ENCODE results near the gene MED17.
"Not testable (repeated sequence)": the region's sequence is repeated elsewhere in the genome, so short reads cannot be mapped to it uniquely, and the experiment has no call there.

Gene MED17

GRCh38 chr11:93784145-93784934 lies at the start of gene MED17:
Gene MED17 (plus strand): TSS chr11:93784282. CDS start chr11:93784514, 232 bp downstream.
- DNase-seq (ENCODE audit: low read depth in 2 of 2): peak; percentile 76 to 81

GRCh38 chr11:93734427-93735222 lies 49.5 kb upstream of the MED17 start:
- no peak for DNase-seq (ENCODE audit: low read depth in 2 of 2)

- DNase-seq (ENCODE audit: low read depth in 2 of 2): no peak
These were observed 48.5 kb upstream of the MED17 start for GRCh38 chr11:93735627-93736026.

GRCh38 chr11:93736129-93736528 lies 48.0 kb upstream of the MED17 start:
- no peak for DNase-seq (ENCODE audit: low read depth in 2 of 2)

GRCh38 chr11:93737904-93738612 lies 46.0 kb upstream of the MED17 start:
- DNase-seq (ENCODE audit: low read depth in 2 of 2): no peak

GRCh38 chr11:93738647-93739081 lies 45.4 kb upstream of the MED17 start:
- DNase-seq (ENCODE audit: low read depth in 2 of 2): no peak

GRCh38 chr11:93740031-93740729 lies 43.9 kb upstream of the MED17 start:
- no peak for DNase-seq (ENCODE audit: low read depth in 2 of 2)

- peak; percentile 38 to 53 for DNase-seq (ENCODE audit: low read depth in 2 of 2)
These were observed 43.4 kb upstream of the MED17 start for GRCh38 chr11:93740730-93741093.

- peak; percentile 91 to 96 for DNase-seq (ENCODE audit: low read depth in 2 of 2)
These were observed 42.8 kb upstream of the MED17 start, which contains the start of the genes C11orf54 and TAF1D for GRCh38 chr11:93741094-93741881. Gene C11orf54 (plus strand): TSS chr11:93741672. CDS start chr11:93747394, 5,722 bp downstream. Gene TAF1D (minus strand): TSS chr11:93741495. CDS start chr11:93739304, 2,191 bp downstream.

GRCh38 chr11:93741882-93742226 lies 42.2 kb upstream of the MED17 start:
- DNase-seq (ENCODE audit: low read depth in 2 of 2): no peak

- no peak for DNase-seq (ENCODE audit: low read depth in 2 of 2)
These were observed 40.8 kb upstream of the MED17 start for GRCh38 chr11:93743291-93743690.

GRCh38 chr11:93744669-93745004 lies 39.4 kb upstream of the MED17 start:
- no peak for DNase-seq (ENCODE audit: low read depth in 2 of 2)

- DNase-seq (ENCODE audit: low read depth in 2 of 2): not testable (repeated sequence)
These were observed 38.9 kb upstream of the MED17 start for GRCh38 chr11:93745005-93745755.

- DNase-seq (ENCODE audit: low read depth in 2 of 2): no peak
These were observed 38.0 kb upstream of the MED17 start for GRCh38 chr11:93746101-93746500.

- no peak for DNase-seq (ENCODE audit: low read depth in 2 of 2)
These were observed 37.0 kb upstream of the MED17 start for GRCh38 chr11:93747122-93747521.

GRCh38 chr11:93751001-93751400 lies 33.1 kb upstream of the MED17 start:
- no peak for DNase-seq (ENCODE audit: low read depth in 2 of 2)

GRCh38 chr11:93753241-93753640 lies 30.8 kb upstream of the MED17 start:
- no peak for DNase-seq (ENCODE audit: low read depth in 2 of 2)

GRCh38 chr11:93756748-93757147 lies 27.3 kb upstream of the MED17 start:
- no peak for DNase-seq (ENCODE audit: low read depth in 2 of 2)

GRCh38 chr11:93757301-93757700 lies 26.8 kb upstream of the MED17 start:
- DNase-seq (ENCODE audit: low read depth in 2 of 2): no peak

Measured in activated CD8-positive, alpha-beta memory T cell treated with anti-CD3 and anti-CD28 coated beads for 4 hours (primary cell).